ENCODE data around the gene ZNF407.

ZNF407 gene

GRCh38 chr18:75107931-75108276 lies 510.2 kb downstream of the ZNF407 start:
- H3K27ac ChIP-seq: no peak overlapping the region
- H3K9ac ChIP-seq: no peak overlapping the region
- H3K4me3 ChIP-seq (IDR thresholded peaks at IDR 0.05; ENCODE audit: insufficient read depth, low read depth, low read length): no peak overlapping the region
- no peaks in the 10 kb centered on the region for H3K27me3 ChIP-seq (ENCODE audit: insufficient read depth, low read depth)
- H2AFZ ChIP-seq (ENCODE audit: low read depth): no peak overlapping the region
- no peak for TF ChIP-seq CTCF (conservative IDR thresholded peaks at IDR 0.05; ENCODE audit: low read depth, low read length)
- H3K4me1 ChIP-seq (ENCODE audit: low read depth, poor library complexity, severe bottlenecking): no peaks in the 10 kb centered on the region
- H4K20me1 ChIP-seq (ENCODE audit: insufficient read depth): no peaks in the 10 kb centered on the region
- H3K36me3 ChIP-seq (ENCODE audit: insufficient read depth): no peaks in the 10 kb centered on the region
- H3K4me2 ChIP-seq: no peak overlapping the region
- H3K79me2 ChIP-seq (ENCODE audit: insufficient read depth, low read depth): no peaks in the 10 kb centered on the region

- Histone ChIP-seq H2AFZ (ENCODE audit: low read depth) (no peak overlapping the region), H3K79me2 (ENCODE audit: insufficient read depth, low read depth) (no peaks in the 10 kb centered on the region), H3K27me3 (ENCODE audit: insufficient read depth, low read depth) (no peaks in the 10 kb centered on the region), H3K4me2 (no peak overlapping the region), H3K36me3 (ENCODE audit: insufficient read depth) (no peaks in the 10 kb centered on the region), H4K20me1 (ENCODE audit: insufficient read depth) (no peaks in the 10 kb centered on the region), H3K9ac (no peak overlapping the region), H3K4me1 (ENCODE audit: low read depth, poor library complexity, severe bottlenecking) (no peaks in the 10 kb centered on the region), H3K4me3 (IDR thresholded peaks at IDR 0.05; ENCODE audit: insufficient read depth, low read depth, low read length) (no peak overlapping the region), H3K27ac (no peak overlapping the region)
- no peak for TF ChIP-seq CTCF (conservative IDR thresholded peaks at IDR 0.05; ENCODE audit: low read depth, low read length)
These were observed 511.1 kb downstream of the ZNF407 start for GRCh38 chr18:75108579-75109318.

GRCh38 chr18:75109319-75109691 lies 511.6 kb downstream of the ZNF407 start:
- no peak overlapping the region for H3K4me2 ChIP-seq
- no peak for TF ChIP-seq CTCF (conservative IDR thresholded peaks at IDR 0.05; ENCODE audit: low read depth, low read length)
- no peak overlapping the region for H2AFZ ChIP-seq (ENCODE audit: low read depth)
- H3K36me3 ChIP-seq (ENCODE audit: insufficient read depth): no peaks in the 10 kb centered on the region
- no peaks in the 10 kb centered on the region for H3K27me3 ChIP-seq (ENCODE audit: insufficient read depth, low read depth)
- H3K27ac ChIP-seq: no peak overlapping the region
- no peaks in the 10 kb centered on the region for H3K79me2 ChIP-seq (ENCODE audit: insufficient read depth, low read depth)
- no peaks in the 10 kb centered on the region for H4K20me1 ChIP-seq (ENCODE audit: insufficient read depth)
- H3K4me1 ChIP-seq (ENCODE audit: low read depth, poor library complexity, severe bottlenecking): no peaks in the 10 kb centered on the region
- no peak overlapping the region for H3K9ac ChIP-seq
- H3K4me3 ChIP-seq (IDR thresholded peaks at IDR 0.05; ENCODE audit: insufficient read depth, low read depth, low read length): no peak overlapping the region

GRCh38 chr18:75109819-75110218 lies 512.1 kb downstream of the ZNF407 start:
- TF ChIP-seq CTCF (conservative IDR thresholded peaks at IDR 0.05; ENCODE audit: low read depth, low read length): no peak
- Histone ChIP-seq H3K4me1 (ENCODE audit: low read depth, poor library complexity, severe bottlenecking) (no peaks in the 10 kb centered on the region), H3K27ac (no peak overlapping the region), H4K20me1 (ENCODE audit: insufficient read depth) (no peaks in the 10 kb centered on the region), H3K79me2 (ENCODE audit: insufficient read depth, low read depth) (no peaks in the 10 kb centered on the region), H3K27me3 (ENCODE audit: insufficient read depth, low read depth) (no peaks in the 10 kb centered on the region), H2AFZ (ENCODE audit: low read depth) (no peak overlapping the region), H3K4me3 (IDR thresholded peaks at IDR 0.05; ENCODE audit: insufficient read depth, low read depth, low read length) (no peak overlapping the region), H3K36me3 (ENCODE audit: insufficient read depth) (no peaks in the 10 kb centered on the region), H3K4me2 (no peak overlapping the region), H3K9ac (no peak overlapping the region)

All from KMS-11 (cell line).